Activated CD4-positive, CD25-positive, alpha-beta regulatory T cell (primary cell): Measurements from ENCODE around the gene SQOR.
A peak's percentile ranks its signal among the peaks of the same experiment; 100 is the strongest.
"Not testable (repeated sequence)": the region's sequence is repeated elsewhere in the genome, so short reads cannot be mapped to it uniquely, and the experiment has no call there.

Experiments
- DNase-seq, 4 experiments: peaks; one replicate each; lab custom pipeline; 2025; lab: John Stamatoyannopoulos, UW

The SQOR gene

DNA sequence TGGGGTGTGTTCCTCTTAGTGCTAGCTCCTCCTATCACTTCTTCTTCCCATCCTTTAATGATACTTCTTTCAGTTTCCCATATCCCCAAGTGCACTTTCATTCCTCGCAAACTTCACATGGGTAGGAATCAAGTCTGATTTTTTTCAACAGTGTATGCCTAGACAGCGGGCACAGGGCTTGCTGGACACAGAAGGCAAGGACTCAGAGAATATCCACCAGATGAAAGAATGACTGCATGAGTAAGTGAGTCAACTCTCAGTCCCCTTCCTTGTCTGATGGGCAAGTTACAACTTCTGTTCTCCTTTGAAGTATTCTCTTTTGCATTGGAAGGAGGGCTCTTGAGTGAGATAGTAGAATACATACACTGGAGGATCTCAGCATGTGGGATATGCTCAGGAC, 3.1 kb upstream of the SQOR start:
- DNase-seq = no peak

DNA sequence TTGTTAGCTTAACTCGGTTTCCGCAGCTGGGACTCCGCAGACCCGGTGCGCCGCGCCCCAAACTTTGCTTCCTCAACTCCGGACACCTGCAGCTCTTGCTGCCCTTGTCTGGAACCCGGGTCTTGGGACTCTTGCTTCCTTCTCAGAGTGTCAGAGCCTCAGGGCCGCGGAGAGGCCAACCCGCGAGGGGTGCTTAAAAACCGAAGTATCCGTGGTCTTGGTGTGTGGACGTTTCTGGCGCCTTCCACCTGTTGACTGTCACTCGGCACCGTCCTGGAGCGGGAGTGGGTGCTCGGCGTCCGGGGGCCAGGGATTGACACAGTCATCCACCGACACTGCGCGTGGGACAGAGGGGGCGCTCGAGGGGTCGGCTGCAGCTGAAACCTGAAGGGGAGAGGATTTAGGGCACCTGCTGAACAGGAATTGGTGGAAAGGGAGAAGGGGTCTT, 386 bp downstream of the SQOR start:
- peak; percentile 34 to 52 (median 46) for DNase-seq

DNA sequence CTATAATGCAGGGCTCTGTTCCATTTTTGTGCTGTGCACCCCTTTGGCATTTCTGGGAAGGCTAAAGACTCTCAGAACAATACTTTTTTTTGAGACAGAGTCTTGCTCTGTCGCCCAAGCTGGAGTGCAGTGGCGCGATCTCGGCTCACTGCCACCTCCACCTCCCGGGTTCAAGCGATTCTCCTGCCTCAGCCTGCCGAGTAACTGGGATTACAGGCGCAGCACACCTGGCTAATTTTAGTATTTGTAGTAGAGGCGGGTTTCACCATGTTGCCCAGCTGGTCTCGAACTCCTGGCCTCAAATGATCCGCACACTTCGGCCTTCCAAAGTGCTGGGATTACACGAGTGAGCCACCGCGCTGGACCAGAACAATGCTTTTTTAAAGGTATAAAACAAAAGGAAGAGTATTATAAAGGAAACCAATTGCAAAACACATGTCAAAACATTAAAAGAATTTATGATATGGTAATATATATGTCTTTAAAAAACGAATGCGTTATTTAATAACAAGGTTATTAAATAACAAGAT, 999 bp downstream of the SQOR start:
- no peak for DNase-seq

DNA sequence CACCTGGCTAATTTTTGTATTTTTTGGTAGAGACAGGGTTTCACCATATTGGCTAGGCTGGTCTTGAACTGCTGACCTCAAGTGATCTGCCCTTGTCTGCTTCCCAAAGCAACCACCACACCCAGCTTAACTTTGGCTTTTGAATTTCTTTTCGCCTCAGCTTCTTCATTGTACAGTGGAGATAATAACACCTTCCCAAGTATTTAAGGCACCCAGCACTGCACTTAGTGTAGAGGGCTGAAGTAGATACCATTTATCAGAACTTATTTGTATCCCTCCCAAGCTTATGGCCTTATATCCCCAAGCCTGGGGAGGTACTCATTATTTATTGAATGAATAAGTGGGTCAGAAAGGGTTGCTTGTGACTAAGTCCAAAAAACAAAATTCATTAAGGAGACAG, 2.3 kb downstream of the SQOR start:
- DNase-seq = no peak

DNA sequence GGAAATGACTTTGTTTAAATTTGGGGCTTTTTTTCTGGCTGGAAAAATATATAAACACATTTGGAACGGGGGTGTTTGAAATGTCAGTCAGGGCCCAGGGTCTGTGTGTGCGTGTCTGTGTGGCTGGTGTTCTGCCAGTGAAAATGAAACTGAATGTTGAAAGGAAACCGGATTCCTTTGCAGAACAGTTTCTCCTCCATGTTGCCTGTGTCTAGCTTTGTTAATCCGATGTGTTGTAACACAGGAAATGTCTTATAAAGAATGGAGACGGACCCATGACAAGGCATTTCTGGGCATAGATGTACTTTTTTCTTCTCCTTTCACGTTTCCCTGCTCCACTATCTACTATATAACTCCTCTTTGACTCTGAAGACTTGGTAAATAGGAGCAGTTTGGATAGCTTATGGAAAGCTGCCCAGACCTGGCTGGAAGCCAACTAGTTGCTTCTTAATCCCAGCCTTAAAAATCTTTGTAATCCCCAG, 2.8 kb downstream of the SQOR start:
- peak in 2 of 4 experiments; percentile 4 to 10 for DNase-seq

DNA sequence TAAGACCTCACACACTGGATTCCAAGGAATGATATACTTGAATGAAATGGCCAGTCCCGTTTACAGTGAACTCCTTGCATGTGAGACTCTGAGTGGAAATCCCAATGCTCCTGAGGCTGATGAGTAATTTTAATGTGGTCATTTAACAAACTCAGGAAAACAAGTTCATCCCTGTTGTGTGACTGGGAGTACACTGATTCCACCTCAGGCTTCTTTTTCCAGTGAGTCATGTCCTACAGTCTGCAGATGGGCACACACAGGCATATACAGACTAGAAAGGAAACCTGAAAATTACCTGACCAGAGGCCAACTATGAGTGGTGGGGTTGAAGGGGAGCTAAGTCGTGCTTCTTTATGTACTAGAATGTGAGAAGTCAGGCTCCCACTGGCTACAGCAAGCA, 5.8 kb downstream of the SQOR start:
- no peak for DNase-seq

DNA sequence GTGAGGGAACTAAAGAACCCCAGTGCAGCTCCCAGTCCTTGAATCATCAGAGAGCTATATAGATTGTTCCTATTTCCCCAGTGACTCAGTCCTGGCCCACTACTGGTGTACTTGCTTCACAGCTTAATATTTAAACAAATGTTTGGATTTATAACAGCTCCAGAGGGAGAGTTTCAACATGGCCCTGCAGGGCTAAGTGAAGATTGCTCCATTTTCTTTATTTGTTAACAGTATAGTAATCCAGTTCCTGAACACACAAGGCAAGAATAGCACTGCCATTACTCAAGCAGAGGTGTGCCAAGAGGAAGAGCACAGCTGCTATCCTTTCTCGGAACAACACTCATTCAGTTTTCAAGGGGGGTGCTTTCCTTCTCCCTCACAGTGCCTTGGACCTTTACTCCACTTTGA, 6.5 kb downstream of the SQOR start:
- DNase-seq = no peak

DNA sequence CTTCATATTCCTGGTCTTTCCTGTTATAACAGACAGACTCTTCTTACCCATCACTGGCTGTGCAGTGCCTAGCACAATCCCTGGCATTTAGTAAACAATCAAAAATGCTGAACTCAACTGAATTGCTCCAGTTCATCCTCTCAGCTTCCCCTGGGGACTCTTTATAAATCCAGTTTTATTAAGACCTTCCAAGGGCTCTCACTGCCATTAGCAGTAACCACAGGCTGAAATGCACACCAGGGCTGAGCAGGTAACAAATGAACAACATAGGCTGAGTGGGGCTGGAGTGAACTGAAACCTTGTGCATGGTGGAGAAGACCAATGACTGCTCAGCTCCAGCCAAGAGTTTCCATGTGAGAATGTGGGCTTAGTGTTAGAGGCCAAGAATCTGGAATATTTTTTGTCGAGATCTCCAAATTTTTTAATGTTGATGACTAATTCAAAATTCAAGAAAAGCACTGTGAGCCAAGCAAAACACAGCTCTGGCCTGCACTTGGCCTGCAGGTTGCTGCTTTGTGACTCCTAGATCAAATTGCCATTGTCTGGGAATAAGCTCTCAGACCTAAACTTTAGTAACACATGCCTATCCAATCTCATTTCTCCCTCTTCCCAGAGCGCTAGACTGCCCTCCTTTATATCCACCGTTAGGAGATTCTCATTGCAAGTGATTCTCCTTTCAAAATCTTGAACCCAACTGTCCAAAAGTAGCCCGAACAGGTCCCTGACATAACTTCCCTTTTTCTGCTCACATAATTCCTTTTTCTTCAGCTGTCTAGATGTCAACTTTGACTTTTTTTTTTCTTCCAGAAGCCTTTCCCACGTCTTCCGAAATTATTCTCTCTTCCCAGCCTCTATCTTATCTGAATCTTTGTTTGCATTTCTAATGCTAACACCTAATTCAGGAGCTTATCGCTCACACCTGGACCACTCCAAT, 7.4 kb downstream of the SQOR start:
- no peak for DNase-seq

DNA sequence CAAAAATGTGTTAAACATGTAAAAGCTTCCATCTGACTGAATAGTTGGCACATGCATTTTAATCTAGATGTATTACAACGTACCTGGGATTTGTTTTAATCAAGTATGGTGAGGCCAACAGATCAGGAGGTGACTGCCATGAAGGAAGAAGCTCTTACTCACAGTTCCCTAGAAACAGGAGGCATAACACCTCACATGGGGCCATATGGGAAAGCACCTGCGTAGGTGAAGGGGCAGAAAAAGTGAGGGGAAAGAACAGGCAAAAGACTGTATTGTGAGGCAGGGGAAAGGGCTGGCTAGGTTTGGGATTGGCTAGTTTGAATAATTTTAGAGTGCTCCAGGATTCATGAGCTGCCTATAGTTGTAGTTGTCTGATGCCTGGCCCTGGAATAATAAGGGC, 9.6 kb downstream of the SQOR start:
- no peak for DNase-seq

DNA sequence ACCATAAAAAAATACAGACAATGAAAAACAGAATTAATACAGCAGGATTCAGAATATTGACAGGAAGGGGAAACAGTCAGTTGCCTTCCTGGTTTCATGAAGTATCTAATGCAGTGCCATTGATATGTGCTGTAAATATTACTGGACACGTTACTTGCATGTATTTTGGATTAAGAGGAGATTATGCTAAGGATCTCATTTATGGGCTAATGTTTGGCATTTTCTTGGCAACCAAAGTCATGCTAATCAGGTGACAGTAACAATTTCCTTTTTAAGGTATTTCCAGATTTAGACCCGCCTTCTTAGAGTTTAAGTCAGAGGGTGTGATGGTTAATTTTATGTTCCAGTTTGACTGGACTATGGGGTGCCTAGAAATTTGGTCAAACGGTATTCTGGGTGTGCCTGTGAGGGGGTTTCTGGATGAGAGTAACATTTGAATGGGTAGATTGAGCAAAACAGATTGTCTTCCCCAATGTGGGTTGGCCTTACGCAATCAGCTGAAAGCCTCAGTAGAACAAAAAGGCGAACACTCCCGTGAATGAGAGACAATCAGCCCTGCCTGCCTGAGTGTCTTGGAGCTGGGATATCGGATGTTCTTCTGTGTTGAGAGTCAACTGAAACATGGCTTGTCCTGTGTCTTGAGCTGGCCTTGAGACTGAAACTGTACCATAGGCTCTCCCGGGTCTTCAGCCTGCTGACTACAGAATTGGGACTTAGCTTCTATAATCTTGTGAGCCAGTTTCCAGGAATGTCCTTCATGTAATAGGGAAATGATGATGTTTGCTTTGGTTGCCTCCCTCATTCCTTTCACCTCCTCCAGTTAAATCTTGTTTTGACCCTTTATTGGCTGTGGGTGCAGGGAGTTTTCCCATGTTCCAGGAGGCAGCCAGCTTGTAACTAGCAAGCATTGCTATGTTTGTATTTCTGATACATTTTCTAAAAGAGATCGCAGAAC, 10.5 kb downstream of the SQOR start:
- no peak for DNase-seq

DNA sequence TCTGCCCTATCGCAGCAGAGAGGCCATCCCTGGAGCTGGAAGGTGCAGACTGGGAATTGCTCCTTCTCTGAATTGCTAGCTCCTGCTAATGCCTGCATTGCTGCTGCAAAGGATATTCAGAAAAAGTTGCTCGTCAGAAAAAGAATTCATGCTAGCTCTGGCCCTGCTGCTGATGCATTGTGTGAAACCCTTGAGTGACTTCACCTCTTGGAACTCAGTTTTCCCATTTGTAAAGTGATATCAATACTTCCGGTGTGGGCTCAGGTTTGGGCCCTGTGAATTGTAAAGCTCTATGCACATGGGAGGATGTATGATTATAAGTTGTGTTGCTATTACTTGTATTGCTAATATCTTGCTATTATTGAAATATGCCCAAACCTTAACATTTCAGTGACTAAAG, 11.4 kb downstream of the SQOR start:
- DNase-seq = no peak

DNA sequence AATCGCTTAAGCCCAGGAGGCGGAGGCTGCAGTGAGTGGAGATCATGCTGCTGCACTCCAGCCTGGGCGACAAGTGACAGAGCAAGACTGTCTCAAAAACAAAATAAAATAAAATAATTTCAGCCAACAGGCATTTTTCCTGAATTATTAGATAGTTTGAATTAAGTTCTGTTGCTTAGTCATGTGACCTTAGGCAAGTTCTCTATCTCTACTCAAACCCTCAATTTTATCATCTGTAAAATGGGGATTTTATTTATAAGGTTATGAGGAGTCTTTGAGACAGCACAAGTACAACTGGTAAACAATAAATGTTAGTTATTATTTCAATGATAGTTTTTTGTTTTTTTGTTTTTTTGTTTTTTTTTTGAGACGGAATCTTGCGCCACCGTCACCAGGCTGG, 13.0 kb downstream of the SQOR start:
- no peak for DNase-seq

DNA sequence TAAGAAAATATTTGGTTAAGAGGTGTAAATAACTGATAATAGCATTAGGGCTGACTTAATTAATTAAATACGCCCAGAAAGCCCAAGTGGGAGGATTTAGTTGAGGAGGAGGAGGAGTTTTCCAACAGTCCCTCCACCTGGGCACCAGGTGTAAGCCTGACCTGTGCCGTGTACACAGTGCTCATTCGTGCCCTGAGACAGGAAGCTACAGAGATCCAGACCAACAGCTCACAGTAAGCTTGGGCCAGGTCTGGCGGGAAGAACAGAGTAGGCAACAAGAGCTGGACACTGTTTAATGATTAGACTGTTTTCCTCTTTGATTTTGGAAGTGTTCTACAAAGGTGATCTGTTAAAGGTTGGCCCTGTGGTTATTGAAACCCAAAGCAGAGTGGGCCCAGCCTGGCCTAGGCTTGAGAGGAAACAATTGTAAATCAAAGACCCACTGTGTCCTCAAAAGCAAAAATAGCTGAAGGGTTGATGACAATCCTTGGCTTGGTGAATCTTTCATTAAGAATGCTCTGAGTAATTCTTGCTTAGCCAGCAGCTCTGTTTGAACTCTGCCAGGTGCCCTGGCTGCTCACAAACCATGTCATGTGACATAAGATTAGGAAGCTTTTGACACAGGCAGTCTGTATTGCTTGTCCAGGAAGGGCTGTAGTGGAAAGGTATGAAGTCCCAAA, 13.8 kb downstream of the SQOR start:
- DNase-seq = no peak

DNA sequence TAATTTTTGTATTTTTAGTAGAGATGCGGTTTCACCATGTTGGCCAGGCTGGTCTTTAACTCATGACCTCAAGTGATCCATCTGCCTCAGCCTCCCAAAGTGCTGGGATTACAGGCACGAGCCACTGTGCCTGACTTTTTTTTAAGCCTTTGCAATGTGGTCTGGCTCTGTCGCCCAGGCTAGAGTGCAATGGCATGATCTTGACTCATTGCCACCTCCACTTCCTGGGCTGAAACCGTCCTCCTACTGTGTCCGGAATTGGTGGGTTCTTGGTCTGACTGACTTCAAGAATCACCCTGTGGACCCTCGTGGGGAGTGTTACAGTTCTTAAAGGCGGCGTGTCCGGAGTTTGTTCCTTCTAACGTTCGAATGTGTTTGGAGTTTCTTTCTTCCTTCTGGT, 15.2 kb downstream of the SQOR start:
- DNase-seq = not testable (repeated sequence)

DNA sequence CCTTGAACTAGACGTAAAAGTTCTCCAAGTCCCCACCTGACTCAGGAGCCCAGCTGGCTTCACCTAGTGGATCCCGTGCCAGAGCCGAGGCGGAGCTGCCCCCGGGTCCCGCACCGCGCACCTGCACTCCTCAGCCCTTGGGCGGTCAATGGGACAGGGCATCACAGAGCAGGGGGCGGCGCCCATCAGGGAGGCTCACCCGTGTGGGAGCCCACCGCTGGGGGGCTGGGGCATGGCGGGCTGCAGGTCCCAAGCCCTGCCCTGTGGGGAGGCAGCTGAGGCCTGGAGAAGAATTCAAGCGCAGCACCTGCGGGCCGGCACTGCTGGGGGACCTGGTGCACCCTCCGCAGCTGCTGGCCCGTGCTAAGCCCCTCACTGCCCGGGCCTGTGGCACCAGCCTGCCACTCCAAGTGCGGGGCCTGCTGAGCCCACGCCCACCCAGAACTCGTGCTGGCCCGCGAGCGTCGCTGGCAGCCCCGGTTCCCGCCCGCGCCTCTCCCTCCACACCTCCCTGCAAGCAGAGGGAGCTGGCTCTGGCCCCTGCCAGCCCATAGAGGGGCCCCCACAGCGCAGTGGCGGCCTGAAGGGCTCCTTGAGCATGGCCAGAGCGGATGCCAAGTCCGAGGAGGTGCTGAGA, 16.2 kb downstream of the SQOR start:
- DNase-seq = no peak

DNA sequence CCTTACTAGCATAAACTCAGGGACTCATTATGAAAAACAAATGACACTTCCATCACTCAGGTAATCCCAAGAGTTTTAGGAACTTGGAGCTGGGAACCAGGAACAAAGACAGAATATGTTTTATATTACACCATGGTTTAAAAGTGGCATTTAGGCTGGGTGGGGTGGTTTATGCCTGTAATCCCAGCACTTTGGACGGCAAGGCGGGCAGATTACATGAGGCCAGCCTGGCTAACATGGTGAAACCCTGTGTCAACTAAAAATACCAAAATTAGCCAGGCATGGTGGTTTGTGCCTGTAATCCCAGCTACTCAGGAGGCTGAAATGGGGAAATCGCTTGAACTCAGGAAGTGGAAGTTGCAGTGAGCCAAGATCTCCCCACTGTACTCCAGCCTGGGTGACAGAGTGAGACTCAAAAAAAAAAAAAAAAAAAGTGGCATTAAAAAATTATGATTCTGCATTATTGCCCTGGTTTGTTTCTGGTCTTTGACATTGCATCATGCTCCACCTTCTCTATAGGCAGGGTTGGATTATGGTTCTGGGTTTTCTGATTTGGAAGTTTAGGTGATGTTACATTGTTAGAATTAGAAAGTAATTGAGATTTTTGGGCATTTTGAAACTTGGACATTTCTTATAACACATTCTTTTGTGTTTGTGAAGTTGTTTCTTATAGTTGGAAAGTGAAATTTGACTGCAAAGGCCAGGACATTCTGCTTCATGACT, 19.0 kb downstream of the SQOR start:
- DNase-seq = no peak

DNA sequence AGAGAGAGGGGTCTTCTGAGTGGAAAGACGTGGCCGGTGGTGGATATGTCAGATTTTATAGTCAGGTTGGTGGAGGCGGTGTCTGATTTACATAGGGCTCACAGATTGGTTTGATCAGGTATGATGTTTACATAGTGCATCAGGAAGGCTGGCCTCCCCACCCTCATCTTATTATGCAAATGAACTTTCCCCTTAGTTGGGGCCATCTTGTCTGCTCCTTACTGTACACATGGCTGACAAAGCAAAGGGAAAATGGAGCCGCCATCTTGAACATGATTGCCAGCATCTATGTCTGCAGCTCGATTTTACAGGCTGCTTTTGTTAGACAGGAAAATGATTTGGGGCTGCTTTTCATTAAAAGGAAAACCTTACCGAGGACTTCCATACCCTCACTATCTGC, 19.9 kb downstream of the SQOR start:
- no peak for DNase-seq

DNA sequence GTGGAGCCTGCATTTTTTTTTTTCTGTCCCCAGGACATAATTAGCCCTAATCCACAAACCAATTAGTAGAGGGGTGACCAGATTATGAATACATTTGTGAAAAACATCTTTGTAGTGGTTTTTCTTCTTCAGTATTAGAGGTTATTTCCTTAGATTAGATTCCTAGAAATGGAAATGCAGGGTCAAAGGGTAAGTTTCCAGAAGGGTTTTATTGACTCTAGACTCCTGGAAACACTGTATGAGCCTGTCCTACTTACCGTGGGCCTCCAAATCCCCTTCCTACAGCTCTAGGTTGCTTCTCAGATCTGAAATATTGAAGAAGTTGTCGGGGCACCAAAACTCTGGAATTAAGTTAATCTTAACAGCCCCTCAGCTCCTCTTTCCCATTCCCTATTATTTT, 22.4 kb downstream of the SQOR start:
- DNase-seq = no peak

DNA sequence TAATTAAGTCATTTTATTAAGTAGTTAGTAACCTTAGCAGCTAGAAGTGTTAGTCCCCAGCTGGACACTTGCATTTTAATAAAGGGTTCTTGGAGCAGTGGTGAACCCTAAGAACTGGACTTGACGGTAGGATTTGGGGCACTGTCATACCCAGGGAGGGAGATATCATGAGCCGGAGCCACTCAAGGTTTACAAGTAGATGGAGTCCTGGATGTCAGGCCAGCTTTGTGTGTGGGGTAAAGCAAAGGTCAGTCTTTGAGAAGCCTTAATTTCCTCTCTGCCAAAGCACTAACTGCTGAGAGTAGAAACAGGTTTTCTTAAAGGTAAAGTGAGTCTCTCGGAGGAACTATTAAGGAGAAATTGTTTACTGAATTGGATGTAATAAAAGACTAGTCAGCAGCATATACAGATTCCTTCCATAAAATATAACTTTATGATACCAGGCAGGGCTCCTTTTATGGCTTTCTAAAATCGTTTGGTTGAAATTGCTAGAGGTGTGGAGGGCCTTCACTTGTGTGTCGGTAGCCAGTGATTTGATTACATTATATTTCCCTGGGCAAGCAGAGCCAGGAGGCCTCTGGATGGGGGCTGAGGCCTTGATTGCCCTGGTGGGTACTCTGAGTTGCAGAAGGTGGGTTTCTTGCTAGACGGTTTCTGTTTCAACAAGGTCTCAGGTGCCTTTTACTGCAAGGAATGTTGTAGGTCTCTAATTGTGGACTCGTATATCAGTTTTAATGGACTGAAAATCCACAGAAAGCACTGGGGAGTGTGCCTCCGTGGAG, 23.1 kb downstream of the SQOR start:
- no peak for DNase-seq
